NCI-H69 (cell line): ENCODE measurements around the gene SPINT2.

Experiments
- DNase-seq: peaks from one replicate; lab custom pipeline; 2025; lab: John Stamatoyannopoulos, UW

SPINT2 gene

DNA sequence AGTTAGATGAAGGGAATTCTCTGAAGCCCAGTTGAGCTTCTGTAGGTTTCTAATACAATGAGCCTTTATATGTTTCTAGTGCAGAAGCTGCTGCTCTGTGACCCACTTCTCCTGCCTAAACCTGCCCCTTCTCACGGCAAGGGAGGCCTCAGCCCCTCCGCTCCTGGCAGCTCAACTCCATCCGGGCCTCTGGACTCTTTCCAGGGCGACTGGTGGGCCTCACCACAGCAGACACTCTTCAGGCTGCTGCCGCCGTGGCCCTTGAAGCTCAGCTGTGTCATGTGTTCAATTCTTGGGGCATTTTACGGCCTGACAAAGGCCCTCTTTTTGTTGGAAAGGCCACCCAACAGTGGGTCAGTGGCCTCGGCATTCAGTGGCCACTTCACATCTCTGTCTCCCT lies 29.7 kb downstream of the SPINT2 start:
- DNase-seq, result no peak

- DNase-seq, result peak; percentile 52
These were observed 34.7 kb downstream of the SPINT2 start for GRCh38 chr19:38298821-38299680.

GRCh38 chr19:38303517-38304351 lies 39.4 kb downstream of the SPINT2 start, which contains the start of gene C19orf33:
Gene C19orf33 (plus strand): TSS chr19:38304251. CDS start chr19:38304262, 11 bp downstream.
- no peak for DNase-seq

DNA sequence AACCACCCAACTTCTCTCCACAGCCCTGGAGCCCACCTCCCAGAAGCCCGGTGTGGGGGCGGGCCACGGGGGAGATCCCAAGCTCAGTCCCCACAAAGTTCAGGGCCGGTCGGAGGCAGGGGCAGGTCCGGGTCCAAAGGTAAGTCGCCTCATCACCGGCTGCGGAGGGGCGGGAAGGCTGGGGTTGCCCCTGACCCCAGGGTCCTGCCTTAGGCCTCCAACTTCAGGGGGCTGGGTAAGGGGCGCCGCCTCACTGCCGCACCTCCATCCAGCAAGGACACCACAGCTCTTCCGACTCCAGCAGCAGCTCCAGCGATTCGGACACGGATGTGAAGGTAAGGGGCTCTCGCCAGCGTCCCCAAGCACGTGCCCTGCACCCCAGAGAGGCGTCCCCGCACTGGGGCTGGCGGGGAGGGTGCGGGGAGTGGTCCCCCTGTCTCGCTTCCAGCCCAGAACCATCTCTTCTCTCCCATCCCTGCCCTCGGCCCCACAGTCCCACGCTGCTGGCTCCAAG lies 40.0 kb downstream of the SPINT2 start:
- DNase-seq, result no peak

- DNase-seq, result peak; percentile 97
These were observed 40.6 kb downstream of the SPINT2 start for GRCh38 chr19:38304866-38305429.

DNA sequence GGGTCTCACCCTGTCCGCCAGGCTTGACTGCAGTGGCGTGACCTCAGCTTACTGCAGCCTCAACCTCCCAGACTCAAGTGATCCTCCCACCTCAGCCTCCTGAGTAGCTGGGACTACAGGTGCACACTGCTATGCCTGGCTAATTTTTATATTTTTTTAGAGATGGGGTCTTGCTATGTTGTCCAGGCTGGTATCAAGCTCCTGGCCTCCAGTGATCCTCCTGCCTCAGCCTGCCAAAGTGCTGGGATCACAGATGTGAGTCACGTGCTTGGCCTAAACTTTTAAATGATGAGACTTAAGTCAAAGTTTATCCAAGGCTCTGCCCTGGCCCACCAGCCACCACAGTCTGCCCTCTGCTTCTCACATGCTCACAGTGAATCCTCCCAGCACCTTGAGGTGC lies 41.9 kb downstream of the SPINT2 start:
- no peak for DNase-seq

- DNase-seq, result no peak
These were observed 42.7 kb downstream of the SPINT2 start for GRCh38 chr19:38307076-38307475.

DNA sequence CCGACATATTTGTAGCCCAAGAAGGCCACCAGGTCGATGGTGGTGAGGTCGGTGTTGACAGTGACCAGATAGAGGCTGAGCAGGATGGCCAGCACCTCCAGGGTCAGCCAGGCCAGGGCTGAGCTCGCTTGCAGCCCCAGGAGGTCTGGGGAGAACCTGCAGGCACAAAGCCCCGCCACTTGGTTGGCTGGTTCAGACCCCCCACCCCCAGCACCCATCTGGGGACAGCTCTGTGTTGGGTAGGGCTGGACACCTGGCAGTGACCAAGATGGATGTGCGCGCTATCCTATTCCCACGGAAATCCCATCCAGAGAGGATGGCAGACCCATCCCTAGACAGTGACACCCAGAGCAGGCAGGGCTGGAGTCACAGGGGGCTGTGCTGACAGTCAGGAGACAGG lies 43.2 kb downstream of the SPINT2 start:
- no peak for DNase-seq

DNA sequence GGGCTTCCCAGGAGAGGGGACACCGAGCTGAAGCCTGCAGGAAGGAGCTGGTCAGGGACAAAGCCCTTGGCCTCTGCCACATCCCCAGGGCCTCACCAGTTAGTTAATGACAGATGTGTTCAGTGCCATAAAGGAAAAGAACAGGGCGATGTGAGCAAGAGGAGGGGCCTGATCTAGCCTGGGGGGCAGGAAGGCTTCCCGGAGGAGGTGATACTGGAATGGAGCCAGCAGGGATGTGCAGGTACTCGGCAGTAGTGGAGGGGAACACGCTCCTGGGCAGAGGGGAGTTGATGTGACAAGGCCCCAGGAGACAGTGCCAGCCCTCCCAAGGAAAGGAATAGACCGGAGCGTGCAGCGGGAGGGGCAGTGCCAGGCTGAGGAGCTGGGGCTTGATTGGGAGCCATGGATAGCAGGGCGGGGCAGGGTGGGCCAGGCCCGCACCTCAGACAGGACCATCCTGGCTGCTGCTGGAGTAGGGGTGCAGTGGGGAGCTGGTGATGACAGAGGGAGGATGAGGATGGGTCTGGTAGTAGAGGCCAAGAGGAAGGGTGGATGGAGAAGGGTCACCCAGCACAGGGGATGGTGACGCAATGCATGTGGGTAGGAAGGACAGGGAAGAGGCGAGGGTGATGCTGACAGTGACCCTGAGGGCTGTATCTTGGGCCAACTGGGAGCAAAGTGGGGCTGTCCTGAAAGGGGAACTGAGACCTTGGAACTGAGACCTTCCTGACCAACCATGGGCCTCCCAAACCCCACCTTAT lies 43.8 kb downstream of the SPINT2 start:
- no peak for DNase-seq

- DNase-seq, result no peak
These were observed 44.7 kb downstream of the SPINT2 start for GRCh38 chr19:38308926-38309614.

GRCh38 chr19:38309615-38310278 lies 45.4 kb downstream of the SPINT2 start:
- no peak for DNase-seq

DNA sequence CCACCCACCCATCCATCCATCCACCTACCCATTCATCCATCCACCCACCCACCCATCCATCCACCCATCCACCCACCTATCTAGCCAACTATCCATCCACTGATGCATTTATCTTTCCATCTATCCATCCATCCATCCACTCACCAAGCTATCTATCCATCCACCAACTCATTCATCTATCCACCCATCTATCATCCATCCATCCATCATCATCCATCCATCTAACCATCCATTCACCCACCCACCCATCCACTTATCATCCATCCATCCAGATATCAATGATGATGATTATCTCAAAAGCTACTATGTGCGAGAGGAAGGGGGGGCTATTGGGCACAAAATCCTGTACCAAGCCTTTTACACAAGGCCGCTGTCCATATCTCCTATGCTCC lies 45.9 kb downstream of the SPINT2 start:
- DNase-seq, result no peak

DNA sequence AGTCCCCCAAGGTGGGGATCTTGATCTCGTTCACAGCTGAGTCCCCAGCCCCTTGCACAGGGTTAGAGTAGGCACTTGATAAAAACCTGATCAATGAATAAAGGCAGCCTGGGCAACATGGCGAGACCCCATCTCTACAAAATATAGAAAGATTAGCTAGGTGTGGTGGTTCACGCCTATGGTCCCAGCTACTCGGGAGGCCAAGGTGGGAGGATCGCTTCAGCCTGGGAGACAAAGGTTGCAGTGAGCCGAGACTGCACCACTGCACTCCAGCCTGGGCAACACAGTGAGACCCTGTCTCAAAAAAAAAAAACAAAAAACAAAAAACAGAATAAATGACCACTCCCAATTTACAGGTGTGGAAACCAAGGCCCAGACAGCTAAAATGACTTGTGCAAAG lies 46.6 kb downstream of the SPINT2 start:
- no peak for DNase-seq

GRCh38 chr19:38315657-38316476 lies 51.5 kb downstream of the SPINT2 start, which contains the start of gene YIF1B:
Gene YIF1B (minus strand): TSS chr19:38315947. CDS start chr19:38315917, 30 bp downstream.
- DNase-seq, result peak; percentile 99

GRCh38 chr19:38316477-38317067 lies 52.2 kb downstream of the SPINT2 start:
- DNase-seq, result no peak

- no peak for DNase-seq
These were observed 52.8 kb downstream of the SPINT2 start for GRCh38 chr19:38317104-38317612.

- no peak for DNase-seq
These were observed 54.3 kb downstream of the SPINT2 start for GRCh38 chr19:38318660-38319059.

- peak; percentile 64 for DNase-seq
These were observed 55.3 kb downstream of the SPINT2 start, which contains the start of gene KCNK6 for GRCh38 chr19:38319421-38320258. Gene KCNK6 (plus strand): TSS chr19:38319845. CDS start chr19:38319951, 106 bp downstream.
